COLO668 (cell line): ENCODE measurements around the gene PRR33.

Experiments
- DNase-seq: peaks from one replicate; lab custom pipeline; 2025; ENCODE audit not compliant: unreplicated experiment; lab: John Stamatoyannopoulos, UW

Gene PRR33

DNA sequence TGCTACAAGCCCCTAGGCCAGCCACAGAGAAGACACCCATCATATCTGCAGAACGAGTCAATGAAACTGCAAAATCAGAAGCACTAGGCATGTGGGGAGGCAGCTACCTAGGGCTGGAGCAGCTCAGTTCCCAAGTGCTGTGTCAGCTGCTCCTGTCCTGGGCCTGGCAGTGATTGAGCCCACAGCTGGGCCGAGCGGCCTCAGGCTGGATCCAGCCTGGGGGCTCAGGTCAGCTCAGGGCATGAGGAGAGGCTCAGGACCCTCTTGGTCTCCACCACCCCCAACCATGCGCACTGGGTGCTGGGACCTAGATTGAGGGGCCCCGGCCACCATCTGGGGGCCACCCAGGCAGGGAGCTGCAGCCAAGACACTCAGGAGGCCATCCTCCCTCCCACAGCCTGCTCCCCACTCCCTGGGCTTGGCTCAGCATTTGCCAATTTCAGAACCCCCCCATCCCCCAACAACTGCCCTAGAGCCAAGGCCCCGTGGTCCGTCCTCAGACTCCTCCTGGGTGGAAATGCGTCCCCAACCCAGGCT, 25.4 kb upstream of the PRR33 start:
- no peak for DNase-seq

DNA sequence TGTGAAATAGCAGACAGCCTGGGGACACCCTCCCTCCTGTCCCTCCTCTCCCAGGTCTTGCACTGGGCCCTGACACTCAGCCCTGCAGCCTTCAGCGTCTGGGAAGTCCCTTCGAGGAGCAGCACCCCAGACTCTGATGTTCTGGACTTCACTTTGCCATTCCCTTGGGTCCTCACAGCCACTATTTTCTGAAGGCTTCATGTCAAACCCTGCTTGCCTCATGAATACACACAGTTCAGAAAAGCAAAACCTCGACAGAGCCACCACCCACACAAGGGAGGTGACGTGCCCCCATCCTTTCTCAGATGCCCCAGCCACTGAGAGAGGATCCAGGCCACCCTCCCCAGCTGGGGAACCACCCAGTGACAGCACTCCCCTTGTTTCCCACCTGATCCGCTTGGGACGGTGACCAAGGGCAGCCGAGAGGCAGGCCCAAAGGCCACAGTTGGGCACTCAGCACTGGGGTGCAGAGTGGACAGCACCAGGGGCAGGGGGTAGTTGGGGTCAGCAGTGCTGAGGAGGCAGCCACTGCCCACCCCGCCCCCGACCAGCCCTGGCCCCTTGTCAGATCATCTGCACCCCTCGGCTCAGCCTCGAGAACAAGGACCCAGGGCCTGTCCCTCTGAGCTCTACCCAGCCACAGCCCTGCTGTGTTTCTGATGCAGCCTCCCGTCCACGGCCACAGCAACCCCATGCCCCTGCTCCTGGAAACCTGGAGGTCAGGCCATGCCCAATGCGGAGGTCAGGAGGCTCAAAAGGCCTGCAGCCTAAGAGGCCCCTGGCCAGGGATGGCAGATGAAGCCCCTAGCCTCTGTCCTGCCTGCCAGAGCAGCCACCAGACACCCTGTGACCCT, 24.7 kb upstream of the PRR33 start:
- no peak for DNase-seq

DNA sequence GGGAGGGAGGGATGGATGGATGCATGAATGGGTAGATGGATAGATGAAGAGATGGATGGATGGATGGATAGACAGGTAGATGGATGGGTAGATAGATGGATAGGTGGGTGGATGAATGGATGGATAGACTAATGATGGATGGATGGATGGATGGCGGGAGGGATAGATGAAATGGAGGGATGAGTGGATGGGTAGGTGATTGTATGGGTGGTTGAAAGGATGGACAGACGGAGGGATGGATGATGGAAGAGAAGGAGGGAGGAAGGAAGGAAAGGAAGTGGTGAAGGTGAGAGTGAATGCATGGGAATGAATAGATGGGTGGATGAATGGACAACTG, 24.1 kb upstream of the PRR33 start:
- no peak for DNase-seq

DNA sequence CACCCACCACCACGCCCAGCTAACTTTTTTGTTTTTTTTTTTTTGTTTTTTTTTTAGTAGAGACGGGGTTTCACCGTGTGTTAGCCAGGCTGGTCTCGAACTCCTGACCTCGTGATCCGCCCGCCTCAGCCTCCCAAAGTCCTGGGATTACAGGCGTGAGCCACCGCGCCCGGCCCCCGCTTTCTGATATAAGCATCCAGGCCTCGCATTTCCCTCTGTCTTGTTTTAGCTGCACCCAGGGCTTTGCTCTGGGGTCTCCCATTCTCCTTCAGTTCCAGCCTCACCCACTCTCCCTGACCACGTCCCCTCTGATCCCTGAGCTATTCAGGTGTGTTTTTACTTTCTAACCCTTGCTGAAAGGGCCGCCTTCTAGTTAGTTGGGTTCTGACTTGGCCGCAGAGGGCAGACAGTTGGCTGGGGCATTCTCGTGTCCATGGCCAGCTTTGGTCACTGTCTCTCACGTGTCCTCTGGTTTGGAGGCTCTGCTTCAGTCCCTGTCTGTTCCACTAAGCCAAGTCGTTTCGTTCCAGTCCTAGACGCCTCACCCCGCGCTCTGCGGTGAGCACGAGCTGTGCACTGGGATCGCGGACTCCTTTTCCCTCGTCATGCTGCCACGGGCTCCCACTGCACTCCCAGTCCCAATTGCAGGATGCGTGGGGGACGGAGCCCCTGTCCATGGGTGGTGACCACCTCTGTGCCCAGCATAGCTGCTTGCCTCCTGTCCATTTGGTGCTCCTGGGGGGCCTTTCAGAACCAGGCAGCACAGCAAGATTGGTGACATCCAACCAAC, 21.8 kb upstream of the PRR33 start:
- no peak for DNase-seq

DNA sequence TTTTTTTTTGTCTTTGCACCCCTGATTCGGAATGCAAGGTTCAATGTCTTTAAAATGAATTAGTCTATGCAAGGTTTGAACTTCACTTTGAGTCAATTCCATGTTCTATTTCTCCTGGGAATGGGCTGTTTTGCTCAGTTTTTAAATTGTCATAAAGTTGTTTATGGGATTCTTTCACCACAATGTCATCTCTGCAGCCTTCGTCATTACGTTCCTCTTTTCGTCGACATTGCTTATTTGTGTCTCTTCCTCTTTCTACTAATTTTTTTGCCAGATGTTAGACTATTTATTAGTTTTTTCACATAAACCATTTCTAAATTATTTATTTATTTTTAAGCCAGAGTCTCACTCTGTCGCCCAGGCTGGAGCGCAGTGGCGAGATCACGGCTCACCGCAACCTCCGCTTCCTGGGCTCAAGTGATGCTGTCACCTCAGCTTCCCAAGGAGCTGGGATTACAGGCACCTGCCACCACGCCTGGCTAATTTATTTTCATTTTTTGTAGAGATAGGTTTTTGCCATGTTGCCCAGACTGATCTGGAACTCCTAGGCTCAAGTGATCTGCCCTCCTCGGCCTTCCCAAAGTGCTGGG, 20.7 kb upstream of the PRR33 start:
- DNase-seq, result no peak

DNA sequence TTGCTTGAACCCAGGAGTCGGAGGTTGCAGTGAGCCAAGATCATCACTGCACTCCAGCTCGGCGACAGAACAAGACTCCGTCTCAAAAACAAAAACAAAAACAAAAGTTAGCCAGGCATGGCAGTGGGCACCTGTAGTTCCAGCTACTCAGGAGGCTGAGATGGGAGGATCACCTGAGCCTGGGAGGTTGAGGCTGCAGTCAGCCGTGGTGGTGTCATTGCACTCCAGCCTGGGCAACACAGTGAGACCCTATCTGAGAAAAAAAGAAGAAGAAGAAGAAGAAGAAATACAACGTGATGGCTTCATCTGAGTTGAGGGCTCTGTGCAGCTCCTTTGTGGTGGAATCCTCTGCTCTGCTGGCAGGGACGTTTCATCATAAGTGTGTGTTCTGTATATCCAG, 17.8 kb upstream of the PRR33 start:
- DNase-seq, result no peak

DNA sequence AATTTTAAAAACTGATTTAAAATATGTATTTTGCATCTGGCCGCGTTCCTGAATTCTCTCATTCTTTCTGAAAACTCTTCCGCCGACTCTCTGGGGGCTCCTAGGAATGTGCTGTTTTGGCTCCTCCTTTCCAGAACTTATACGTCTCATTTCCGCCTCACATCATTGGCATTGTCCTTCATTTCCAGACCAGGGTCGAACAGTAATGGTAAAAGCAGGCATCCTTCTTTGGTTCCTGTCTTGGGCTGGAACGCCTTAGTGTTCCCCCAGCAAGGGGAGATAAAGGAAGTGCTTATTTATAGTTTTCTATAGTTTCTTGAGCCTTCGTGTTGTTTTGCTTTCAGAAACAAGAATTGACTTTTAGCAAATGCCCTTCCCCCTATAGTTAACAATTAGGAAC, 16.9 kb upstream of the PRR33 start:
- DNase-seq, result no peak

DNA sequence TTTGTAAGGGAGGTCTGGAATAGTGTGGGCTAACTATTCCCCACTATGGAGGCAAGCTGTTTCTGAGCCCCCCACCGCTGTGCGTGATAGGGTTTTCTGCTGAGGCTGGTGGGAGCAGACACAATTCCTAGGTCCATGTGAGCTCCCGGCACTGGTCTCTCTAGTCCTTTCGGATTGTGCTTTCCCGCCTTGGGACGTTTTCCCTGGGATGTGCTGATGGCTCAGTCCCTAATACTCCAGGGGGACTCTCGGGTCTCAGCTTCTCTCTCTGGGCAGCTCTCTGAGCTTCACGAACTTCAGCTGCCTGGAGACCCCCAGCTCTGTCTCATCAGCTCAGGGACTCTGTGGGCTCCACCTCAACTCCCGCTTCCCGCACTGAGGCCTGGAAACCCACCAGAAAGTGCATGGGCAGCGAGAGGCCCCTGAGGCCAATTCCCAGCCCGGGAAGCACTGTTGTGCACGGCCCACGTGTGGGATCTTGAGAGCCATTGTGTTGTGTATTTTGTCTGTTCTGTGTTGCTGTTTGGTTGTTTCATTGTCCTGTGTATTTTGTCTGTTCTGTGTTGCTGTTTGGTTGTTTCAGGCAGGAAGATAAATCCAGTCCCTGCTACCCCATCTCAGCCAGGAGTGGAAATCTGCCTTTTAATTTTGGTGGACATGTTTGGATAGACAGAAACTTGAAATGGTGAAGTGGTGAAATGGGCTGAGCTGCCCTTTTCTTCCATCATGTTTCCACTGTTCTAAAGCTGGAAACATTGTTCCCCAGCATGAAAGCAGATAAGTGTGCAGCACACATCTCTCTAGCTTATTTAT, 15.1 kb upstream of the PRR33 start:
- no peak for DNase-seq

DNA sequence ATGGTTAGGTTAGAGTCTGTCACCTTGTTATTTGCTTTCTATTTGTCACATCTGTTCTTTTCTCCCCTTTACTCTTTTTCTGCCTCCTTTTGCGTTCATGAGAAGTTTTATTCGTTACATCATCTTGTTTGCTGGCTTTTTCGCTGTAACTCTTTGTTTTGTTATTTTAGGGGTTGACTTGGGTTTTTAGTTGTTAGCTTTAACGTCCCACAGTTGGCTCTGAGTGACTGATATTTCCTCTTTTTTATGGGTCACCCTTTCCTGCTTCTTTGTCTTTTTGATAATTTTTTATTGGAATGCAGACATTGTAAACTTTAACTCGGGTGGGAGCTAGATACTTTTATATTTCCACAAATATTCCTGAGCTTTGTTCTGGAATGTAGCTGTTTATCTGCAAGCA, 14.5 kb upstream of the PRR33 start:
- DNase-seq, result no peak

DNA sequence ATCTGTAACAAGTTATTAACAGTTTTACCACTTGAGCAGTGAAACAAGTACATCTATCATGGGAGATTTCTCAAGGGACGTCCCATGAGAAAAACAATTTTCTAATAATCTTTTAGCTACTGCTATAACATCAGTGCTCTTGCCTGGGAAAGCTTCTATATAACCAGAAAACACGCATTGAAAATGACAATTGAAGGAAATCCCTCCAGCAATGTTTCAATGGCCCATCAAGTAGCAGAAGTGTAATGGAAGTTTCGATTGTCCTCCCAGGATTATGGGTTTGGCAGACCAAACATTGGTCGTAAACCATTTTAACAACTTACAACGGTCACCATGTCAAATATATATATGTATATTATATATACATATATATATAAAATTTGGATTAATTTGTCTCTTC, 8.0 kb upstream of the PRR33 start:
- DNase-seq, result no peak

DNA sequence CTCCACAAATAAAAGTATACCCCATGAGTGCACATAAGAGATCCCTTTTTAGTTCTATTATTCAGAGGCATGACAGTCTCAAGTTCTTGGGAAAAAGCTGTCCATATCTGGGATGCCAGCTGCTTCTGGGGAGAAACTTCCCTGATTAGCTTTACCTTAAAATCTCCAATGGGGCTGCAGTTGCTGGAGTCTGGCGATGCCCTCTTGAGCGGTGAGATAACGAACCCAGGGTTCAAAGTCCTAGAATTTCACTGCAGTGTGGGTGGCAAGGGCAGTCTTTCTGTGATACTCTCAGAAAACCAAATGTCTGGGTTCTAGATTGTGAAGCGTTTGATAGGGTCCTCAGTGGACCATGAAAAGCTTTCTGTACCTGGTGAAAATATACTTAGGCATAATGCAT, 7.4 kb upstream of the PRR33 start:
- no peak for DNase-seq

DNA sequence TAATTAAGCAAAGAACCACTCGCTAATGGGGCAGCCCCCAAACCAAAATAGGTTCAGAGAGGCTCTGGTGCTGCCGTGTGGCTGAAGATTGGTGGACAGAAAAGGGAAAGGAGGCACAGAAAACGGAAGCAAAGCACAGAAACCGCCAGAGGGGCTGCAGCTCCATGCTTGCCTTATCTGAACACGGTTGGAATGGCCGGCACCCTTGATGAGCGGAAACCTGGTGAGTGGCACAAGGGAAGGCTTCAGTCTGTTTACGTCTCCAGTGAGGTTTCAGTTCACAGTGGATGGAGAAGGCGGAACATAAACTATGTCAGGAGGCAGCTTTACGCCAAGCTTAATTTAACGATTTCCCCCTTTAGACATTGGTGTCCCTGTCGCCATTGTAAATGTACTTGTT, 5.2 kb upstream of the PRR33 start:
- DNase-seq, result no peak

DNA sequence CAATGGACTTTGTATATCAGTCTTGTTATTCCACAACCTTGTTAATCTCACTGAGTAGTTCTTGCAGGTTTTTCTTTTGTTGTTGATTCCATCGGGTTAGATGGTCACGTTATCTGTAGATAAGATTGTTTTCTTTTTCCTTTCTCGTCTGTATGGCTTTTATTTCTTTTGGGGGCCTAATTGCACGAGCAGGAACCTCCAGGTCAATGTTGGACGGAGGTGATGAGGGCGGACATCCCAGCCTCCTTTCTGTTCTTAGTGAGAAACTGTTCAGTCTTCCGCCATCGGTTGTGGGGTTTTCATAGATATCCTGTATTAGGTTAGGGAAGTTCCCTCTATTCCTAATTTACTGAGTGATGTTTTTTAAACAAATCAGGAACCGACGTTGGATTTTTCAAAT, 4.8 kb upstream of the PRR33 start:
- no peak for DNase-seq

DNA sequence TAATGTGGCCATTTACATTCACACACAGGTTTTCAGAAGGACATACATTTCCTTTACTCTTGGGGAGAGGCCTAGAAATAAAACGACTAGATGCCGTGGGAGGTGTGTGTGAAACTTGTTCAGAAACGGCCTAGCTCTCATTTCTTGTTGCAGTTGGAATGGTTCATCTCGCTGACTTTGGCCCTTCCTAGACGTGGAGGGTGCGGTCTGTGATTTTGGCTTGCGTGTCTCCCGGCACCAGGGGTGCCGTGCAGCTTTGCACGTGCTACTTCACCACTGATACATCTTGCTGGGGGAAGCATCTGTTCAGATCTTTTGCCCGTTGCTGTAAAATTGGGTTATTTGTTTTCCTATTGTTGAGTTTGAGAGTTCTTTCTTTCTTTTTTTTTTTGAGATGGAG, 3.1 kb upstream of the PRR33 start:
- DNase-seq, result no peak

DNA sequence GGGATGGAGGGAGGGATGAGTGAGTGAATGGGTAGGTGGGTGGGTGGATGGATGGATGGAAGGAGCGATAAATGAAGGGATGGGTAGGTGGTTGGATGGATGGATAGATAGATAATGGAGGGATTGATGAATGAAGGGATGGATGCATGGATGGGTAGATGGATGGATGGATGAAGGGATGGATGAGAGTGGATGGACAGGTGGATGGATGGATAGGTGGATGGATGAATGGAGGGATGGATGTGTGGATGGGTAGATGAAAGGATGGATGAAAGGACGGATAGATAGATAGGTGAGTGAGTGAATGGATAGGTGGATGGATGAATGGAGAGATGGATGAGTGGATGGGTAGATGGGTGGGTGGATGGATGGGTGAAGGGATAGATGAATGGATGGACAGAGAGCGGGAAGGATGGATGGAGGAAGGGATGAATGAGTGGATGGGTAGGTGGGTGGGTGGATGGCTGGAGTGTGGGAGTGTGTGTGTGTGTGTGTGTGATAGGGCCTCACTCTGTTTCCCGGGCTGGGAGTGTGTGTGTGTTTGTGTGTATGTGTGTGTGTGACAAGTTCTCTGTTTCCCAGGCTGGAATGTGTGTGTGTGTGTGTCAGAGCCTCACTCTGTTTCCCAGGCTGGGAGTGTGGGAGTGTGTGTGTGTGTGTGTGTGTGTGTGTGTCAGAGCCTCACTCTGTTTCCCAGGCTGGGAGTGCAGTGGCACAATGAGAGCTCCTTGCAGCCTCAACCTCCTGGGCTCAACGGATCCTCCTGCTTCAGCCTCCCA, 2.1 kb upstream of the PRR33 start:
- no peak for DNase-seq

DNA sequence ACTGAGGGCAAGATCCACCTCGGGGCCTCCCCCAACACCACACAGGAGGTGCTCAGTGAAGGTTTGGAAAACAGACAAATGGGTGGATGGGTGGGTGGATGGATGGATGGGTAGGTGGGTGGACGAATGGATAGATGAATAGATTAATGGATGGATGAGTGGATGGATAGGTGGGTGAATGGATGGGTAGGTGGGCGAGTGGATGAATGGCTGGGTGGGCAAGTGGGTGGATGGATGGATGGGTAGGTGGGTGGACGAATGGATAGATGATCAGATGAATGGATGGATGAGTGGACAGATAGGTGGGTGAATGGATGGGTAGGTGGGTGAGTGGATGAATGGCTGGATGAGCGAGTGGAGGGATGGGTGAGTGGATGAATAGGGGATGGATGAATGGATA, 863 bp upstream of the PRR33 start:
- no peak for DNase-seq

DNA sequence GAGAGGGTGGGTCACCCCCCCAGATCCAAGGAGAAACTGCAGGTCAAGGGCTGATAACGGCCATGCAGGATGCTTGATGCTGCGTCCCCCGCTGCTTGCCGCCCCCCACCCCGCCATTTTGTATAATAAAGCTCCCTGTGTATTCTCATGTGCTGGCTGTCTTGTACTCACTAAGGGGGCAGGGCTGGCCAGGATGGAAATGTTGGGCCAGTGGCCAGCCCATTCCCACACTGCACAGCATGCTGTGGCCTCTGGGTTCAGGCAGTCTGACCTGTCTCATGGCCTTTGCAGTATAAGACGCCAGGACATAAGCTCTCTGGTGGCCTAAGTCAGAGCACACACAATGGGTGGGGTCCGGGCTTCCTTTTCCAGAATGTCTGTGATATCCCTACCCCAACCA, 421 bp upstream of the PRR33 start:
- no peak for DNase-seq

DNA sequence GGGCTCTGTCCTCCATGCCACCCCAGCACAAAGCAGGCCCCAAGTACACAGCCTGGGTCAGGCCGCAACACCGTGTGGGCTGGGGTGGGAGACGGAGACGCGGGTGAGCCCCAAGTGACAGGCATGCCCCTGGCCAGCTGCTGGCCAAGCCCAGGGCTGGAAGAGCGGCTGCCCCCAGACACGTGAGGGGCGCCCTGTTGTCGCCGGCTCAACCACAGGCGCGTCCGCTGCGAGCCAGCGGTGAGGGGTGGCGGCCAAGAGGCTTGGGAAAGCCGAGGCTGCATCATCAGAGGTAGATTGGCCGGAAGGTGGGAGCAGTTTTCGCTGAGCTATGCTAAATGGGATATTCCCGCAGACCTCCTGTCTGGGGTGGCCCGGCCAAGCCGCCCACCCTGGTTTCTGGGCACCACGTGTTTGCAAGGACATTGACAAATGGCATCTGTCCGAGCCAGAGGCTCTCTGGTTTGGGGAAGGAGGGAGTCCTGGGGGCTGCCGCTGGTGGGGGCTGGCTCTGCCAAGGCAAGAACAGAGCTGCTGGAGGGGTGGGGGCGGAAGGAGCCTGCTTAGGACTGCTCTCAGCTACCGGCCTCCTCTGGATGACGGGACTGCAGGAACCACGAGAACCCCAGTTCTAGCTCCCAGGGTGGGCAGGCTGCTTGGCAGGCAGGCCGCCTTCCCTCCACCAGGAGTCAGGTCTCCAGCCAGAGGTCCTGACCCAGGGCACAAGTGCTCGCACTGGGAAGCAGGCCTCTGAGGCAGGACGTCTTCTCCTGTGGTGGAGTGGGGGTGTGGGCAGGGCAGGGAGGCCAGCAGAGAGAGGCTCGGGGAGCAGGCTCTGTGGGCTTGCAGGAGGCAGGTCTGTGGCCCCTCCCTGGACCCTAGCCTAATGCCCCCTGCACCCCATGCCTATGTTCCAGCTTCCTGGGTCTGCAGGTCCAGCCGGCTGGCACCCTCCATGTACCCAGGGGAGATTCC, 552 bp downstream of the PRR33 start:
- no peak for DNase-seq
